Breast epithelium (tissue), 3 donors: ENCODE data around the gene METTL4.

ENCODE experiments used
- POLR2A ChIP-seq: fragments of 450-650 bp; IDR thresholded peaks from one replicate; pipeline ENCODE4 v1.6.1; 2016; ENCODE audit warnings: antibody characterized with exemption, mild to moderate bottlenecking, moderate library complexity
- TF ChIP-seq, protein P1 (sequence below), 3 donors: fragments of 450-650 bp; IDR thresholded peaks; one replicate each; pipeline ENCODE4 v1.5.1; 2016 to 2017; ENCODE audit warnings: antibody characterized with exemption in 3 of 3, mild to moderate bottlenecking in 3 of 3, moderate library complexity in 3 of 3

DNA sequence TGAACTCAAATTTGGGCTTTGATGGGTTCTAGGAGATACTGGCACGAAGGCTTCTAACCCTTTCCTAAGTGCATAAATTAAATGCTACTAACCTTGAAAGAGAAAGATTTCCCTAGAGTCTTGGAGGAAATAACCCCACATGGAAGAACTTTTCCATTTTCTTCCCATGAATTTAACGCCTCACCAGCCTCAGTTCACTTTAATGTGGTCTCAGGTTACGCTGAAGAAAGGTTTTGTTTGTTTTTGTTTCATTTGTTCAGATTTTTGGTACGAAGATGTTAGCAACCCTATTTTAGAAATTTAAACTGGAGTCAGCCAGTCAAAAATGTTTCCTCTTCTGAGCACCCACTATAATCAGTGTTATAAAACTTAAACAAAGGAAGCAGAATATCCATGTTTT lies 30.7 kb downstream of the METTL4 start:
- TF ChIP-seq, protein P1, sequence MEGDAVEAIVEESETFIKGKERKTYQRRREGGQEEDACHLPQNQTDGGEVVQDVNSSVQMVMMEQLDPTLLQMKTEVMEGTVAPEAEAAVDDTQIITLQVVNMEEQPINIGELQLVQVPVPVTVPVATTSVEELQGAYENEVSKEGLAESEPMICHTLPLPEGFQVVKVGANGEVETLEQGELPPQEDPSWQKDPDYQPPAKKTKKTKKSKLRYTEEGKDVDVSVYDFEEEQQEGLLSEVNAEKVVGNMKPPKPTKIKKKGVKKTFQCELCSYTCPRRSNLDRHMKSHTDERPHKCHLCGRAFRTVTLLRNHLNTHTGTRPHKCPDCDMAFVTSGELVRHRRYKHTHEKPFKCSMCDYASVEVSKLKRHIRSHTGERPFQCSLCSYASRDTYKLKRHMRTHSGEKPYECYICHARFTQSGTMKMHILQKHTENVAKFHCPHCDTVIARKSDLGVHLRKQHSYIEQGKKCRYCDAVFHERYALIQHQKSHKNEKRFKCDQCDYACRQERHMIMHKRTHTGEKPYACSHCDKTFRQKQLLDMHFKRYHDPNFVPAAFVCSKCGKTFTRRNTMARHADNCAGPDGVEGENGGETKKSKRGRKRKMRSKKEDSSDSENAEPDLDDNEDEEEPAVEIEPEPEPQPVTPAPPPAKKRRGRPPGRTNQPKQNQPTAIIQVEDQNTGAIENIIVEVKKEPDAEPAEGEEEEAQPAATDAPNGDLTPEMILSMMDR (IDR thresholded peaks at IDR 0.05): no peak
- no peak for TF ChIP-seq POLR2A
